ENCODE results near the gene SPAG9. TPM values are rescaled to one million over a fixed set of nuclear protein-coding genes. Genes with fewer than 3 reads are reported as not detected.

SPAG9 gene
- total RNA-seq, 1 experiment from 2014 or later = 77.6 TPM

GRCh38 chr17:51155416-51155815, 34.7 kb upstream of the SPAG9 start:
- Histone ChIP-seq H3K79me2 (ENCODE audit: insufficient read depth, low read length) (peaks cover 71% of the 10 kb centered on the region), H3K4me3 (replicated peaks in 1 of 2; ENCODE audit: low read depth in 1 of 2, low read length in 2 of 2) (no peak overlapping the region), H3K9me3 (ENCODE audit: control insufficient read depth in 1 of 2, insufficient read depth in 1 of 2, low read depth in 1 of 2, low read length in 2 of 2) (no peaks in the 10 kb centered on the region), H3K4me2 (ENCODE audit: low read length) (peak overlapping the region; percentile 85; the same call in 1 of the 2 replicates), H3K27me3 (ENCODE audit: insufficient read depth, low read length) (no peaks in the 10 kb centered on the region), H3K4me1 (ENCODE audit: control insufficient read depth in 1 of 2, insufficient read depth in 2 of 2, low read length in 2 of 2) (peaks cover 14 to 22% of the 10 kb centered on the region in 2 experiments), H3K9me2 (ENCODE audit: insufficient read depth) (no peaks in the 10 kb centered on the region), H3K27ac (ENCODE audit: low read depth, low read length) (no peak overlapping the region), H4K20me1 (ENCODE audit: insufficient read depth) (peaks cover 21% of the 10 kb centered on the region; the same call in 1 of the 2 replicates), H3K36me3 (ENCODE audit: control insufficient read depth in 1 of 2, insufficient read depth in 2 of 2, low read length in 2 of 2) (peaks cover 39 to 44% of the 10 kb centered on the region in 2 experiments), H2AFZ (ENCODE audit: low read depth, low read length, poor library complexity, severe bottlenecking) (no peak overlapping the region), H3K9ac (ENCODE audit: low read length) (no peak overlapping the region)
- CTCF ChIA-PET = interaction anchor here (1.1 to 1.5 kb wide), 3 partner anchors 34 to 155 kb away, joined by 3 to 6 read pairs (median 4); partner anchors contain the start of gene SPAG9
- POLR2A ChIA-PET = interaction anchor here (1.4 to 3.6 kb wide), 2 partner anchors 34 to 206 kb away, joined by 3 to 24 read pairs; partner anchors contain the start of gene SPAG9
- no peak for ATAC-seq
- RAD21 ChIA-PET (ENCODE audit: low non-redundant PET in 1 of 2, low total read pairs in 2 of 2, uncharacterized antibody in 2 of 2, unreplicated experiment in 2 of 2) = no interaction called here
- no TSS peak for BruUV-seq (replicated peaks)
- intact Hi-C loops (cut with micrococcal nuclease) = loop anchor here (5.0 to 10.0 kb wide), 2 partner anchors 173 to 611 kb away; partner anchors contain the start of gene SPATA20
- TF ChIP-seq REST (IDR thresholded peaks at IDR 0.05; ENCODE audit: low read depth) (no peak), SRF (IDR thresholded peaks at IDR 0.05; ENCODE audit: low read depth) (no peak), ZFX (IDR thresholded peaks at IDR 0.05) (no peak), CTCF (IDR thresholded peaks at IDR 0.05 in 2 of 3, conservative IDR thresholded peaks at IDR 0.05 in 1 of 3; ENCODE audit: borderline replicate concordance in 1 of 3, insufficient read depth in 1 of 3, low read depth in 2 of 3, low read length in 2 of 3) (no peak), POLR2AphosphoS5 (IDR thresholded peaks at IDR 0.05; ENCODE audit: low read depth, low read length) (no peak), ZNF274 (IDR thresholded peaks at IDR 0.05; ENCODE audit: low read depth, low read length) (no peak), YY1 (IDR thresholded peaks at IDR 0.05; ENCODE audit: extremely low read depth, insufficient replicate concordance, low read depth, low read length) (no peak), CBX3 (IDR thresholded peaks at IDR 0.05; ENCODE audit: low read depth) (no peak), FOSL1 (IDR thresholded peaks at IDR 0.05; ENCODE audit: low read depth) (no peak), TCF7L2 (IDR thresholded peaks at IDR 0.05; ENCODE audit: borderline replicate concordance, extremely low read depth, insufficient read depth, insufficient read length) (no peak), POLR2A (IDR thresholded peaks at IDR 0.05; ENCODE audit: borderline replicate concordance, extremely low read depth, insufficient read depth, insufficient read length) (no peak), ELF1 (IDR thresholded peaks at IDR 0.05; ENCODE audit: borderline replicate concordance, low read depth) (no peak), EZH2 (IDR thresholded peaks at IDR 0.05) (no peak), ATF3 (IDR thresholded peaks at IDR 0.05) (no peak)
- no peak for DNase-seq (ENCODE audit: low read depth, low spot score)
